Measurements from ENCODE around the gene FAM89B.
"Not testable (repeated sequence)": the region's sequence is repeated elsewhere in the genome, so short reads cannot be mapped to it uniquely, and the experiment has no call there.

Gene FAM89B

DNA sequence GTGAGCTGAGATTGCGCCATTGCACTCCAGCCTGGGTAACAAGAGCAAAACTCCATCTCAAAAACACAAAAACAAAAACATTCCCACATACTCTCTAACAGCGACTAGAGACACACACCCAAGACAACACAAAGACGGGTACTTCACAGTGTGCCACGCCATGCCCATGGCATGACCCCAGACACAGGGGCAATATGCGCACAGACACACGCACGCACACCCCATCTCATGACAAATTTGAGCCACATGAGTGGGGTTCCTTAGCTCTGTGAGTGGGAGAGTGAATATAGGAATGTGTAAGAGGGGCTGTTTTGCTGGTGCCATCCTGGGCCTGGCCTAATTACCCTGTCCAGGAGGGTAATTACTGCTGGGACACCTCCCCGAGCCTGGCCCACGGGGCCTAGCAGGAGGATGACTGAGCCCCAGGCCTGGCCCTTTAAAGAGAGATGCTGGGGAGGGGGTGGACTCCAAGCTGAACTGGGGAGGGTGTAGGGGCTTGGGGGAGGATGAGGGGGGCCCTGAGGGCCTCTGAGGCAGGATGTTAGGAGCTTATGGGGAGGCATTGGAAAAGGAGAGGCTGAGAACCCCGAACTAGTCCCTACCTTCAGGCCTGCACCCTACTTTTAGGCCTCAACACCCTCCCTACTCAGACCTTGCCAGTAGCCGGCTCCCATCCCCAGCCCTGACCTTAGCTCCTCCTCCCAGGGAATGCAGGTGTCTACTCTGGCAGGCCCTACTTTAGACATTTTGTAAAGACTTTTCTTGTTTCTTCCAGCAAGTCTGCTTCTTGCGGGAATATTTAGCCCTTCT lies 15.7 kb upstream of the FAM89B start:
- DNase-seq (ENCODE audit: low read depth), result no peak

DNA sequence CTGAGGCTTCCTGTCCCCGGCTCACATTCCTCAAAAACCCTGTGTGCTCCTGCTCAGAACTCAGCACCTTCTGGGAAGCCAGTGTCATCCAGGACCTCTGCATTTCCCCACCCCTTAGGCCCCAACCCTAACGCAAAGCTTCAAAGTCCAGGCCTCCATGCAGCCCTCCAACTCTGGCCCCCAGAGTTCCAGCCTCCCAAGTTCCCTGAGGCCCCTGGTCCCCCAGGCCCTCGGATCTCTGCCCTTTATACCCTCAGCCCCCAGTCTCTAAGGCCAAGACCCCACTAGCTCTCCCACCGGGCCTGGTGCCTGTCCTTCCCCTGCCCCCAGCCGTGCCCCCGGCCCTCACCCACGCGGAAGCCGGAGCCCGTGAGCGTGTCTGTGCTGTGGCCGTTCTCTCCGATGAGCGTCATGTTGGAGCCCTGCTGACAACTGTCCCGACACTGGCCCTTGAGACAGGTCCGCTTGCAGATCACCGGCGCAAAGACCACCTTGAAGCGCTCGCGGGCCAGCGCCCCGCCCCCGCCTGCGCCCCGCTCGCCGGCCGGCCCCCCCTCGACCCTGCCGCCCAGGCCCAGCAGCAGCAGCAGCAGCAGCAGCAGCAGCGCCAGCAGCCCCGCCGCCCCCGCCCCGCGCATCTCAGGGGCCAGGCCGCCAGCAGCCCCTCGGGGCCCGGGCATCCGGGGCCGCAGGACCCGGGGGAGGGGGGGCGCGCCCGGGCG lies 14.9 kb upstream of the FAM89B start:
- DNase-seq (ENCODE audit: low read depth), result no peak

DNA sequence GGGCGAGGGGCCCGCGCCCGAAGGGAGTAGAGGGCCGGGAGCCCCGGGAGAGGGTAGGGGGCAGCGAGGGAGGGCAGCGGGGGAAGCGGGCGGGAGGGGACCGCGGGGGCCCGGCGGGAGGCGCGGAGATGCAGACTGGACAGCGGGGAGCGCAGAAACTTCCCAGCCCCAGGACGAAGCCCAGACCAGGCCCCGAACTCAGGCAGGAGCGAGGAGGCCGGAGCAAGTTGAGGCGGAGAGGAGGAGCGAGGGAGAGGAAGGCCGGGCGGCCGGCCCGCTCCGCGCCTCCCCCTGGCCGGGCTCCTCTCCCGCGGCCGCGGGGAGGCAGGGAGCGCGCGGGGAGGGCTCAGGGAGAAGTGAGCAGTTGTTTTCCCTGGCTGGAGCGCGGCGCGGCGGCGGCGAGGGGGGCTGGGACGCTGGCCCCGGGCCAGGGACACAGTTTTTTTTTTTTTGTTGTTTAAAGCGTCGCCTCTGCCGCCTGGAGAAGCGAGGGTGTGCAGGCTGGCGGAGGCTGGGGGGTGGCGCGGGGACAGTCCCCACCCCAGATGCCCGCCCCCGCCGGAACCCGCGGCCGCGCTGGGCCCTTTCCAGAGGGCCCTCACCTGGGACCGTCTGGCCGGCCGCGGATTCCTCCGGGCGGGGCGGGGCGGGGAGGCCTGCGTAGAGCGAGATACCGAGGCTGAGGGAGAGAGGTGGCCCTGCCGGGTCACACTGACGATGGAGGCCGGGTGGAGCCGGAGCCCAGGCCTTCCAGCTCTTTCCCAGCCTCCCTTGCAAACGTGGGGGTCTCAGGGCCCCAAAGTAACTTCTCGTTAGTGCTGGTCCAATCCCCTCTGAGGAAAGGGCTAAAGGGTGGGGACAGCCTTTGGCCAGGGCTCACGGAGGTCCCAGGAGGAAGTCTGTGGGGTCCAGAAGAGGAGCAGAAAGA lies 14.1 kb upstream of the FAM89B start, which contains the start of gene LTBP3:
TSS of gene LTBP3 (minus strand) at position 358 of the 928 bp plus-strand sequence. CDS start 400 bp downstream, outside the sequence.
- no peak for DNase-seq (ENCODE audit: low read depth)

DNA sequence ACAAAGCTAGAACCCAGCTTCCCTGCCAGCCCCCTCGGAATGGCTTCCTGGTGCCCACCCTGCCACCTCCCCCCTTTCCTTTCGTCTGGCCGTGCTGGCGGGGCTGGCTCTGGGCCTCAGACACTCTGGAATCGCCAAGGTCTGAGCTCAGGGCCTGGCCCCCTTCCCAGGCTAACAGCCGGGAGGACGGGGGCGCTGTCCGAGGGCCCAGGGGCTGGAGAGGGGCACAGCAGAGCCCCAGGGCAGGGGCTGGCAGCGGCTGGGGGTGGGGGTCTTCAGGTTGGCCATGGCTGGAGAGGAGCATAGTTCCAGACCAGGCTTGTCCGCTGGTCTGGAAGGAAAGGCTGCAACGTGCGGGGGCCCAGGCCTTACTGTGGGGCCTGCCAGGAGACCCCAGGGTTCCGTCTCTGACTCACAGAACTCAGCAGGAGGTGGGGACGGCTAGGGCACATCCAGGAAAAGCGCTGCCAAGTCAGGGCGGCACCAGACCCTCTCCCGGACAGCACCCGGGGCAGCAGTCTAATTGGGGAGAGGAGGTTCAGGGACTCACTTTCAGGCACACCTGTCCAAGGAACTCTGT lies 13.3 kb upstream of the FAM89B start:
- DNase-seq (ENCODE audit: low read depth), result no peak

DNA sequence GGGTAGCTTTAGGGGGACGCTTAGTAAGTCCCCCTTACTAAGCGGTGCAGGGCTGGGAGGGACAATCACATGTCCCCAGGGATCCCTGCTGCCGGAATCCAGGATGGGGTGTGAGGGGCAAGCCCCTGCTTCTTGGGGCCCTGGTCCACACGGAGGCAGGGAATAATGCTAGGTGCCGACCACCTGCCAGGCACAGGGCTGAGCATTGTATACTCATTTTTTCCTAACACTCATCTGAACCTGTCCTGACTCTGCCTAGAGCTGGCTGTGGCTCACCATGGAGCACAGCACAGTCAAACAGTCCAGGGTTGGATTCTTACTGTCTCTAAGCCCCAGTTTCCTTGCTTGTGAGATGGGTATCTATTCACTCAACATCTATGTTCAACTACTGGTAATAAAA lies 12.8 kb upstream of the FAM89B start:
- no peak for DNase-seq (ENCODE audit: low read depth)

DNA sequence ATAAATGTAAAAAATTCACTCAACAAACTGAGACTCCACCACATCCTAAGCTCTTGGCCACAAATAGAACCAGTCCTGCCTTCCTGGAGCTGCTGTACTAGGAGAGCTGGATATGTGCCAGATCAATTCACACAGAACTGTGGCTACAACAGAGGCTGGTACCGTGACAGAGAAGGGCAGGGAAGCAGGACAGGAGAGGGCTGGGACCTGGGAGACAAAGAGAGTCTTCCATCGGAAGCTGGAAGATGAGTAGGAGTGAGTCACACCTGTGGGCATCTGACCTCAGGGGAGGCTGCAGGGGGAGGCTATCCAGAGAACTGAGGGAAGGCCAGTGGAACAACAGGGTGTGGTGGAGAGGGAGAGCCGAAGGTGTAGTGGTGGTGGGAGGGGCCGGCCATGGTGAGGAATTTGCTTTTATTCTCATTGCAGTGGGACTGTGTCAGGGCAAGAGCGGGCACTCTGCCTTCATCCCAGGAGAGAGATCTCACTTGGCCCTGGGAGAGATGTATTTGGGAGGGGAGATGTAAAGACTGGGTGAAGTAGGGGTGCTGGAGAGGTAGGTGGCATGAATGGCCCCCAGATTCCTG lies 12.3 kb upstream of the FAM89B start:
- DNase-seq (ENCODE audit: low read depth), result no peak

DNA sequence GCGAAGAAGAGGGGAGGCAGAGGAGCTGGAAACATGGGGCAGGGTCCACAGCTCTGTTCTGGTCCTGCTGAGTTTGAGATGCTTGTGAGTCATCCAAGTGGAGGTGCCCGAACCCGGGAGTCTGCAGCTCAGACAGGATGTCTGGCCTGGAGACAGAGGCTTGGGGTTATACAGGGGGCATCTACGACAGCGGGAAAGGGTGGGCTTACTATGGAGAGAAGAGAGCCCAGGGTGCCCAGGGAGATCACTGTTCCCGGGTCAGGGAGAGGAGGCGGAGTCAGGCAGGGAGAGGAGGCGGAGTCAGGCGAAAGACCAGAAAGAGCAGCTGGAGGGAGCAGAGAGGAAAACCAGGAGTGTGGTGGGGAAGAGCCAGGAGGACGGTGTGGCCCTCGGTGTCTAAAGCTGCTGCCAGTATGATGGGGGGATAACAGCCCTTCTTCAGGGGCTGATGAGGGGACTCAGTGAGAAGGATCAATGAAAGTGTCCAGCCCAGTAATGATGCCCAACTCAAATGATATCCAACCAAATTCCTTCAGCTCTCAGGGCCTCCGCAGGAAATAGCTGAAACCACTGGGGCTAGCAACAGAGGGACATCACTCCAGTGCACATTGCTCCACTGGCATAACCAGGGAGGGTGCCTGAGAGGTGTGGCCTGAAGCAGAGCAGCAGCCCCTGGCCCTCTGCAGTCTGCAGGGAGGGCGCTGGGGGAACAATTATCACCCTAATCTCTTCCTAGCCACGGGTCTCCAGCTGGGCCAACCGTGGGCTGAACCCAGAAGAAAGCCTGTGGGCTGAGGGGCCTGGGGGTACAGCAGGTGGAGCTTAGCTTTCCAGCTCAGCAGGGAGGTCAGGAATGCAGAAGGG lies 11.6 kb upstream of the FAM89B start:
- no peak for DNase-seq (ENCODE audit: low read depth)

DNA sequence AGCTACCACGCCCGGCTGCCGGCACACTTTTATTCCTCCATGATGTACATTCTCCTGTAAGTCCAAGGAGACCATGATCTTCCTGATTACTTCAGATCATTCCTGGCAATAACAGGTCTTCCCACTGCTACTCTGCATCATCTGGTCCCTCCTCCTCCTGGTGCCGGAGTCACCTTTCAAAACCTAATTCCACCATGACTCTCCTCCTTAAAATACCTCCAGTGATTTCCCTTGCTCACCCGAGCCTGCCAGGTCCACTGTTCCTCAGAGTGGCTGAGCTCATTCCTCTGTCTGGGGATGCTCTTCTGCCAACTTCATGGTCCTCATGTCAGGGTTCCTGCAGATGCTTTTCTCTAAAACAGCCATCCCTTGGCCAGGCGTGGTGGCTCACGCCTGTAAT lies 10.3 kb upstream of the FAM89B start:
- DNase-seq (ENCODE audit: low read depth), result no peak

DNA sequence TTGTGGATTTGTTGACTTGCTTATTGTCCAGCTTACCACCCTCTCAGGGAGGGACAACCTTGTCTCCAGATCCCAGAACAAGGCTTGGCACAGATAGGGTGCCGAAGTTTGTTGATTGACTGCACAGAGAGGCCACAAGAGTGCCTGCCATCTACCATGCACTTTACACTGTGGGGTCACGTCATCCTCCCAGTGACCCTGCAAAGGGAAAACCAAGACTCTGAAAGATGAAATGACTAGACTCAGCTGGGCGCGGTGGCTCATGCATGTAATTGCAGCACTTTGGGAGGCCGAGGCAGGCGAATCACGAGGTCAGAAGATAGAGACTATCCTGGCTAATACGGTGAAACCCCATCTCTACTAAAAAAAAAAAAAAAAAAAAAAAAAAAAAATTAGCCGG lies 9.6 kb upstream of the FAM89B start:
- DNase-seq (ENCODE audit: low read depth), result no peak

DNA sequence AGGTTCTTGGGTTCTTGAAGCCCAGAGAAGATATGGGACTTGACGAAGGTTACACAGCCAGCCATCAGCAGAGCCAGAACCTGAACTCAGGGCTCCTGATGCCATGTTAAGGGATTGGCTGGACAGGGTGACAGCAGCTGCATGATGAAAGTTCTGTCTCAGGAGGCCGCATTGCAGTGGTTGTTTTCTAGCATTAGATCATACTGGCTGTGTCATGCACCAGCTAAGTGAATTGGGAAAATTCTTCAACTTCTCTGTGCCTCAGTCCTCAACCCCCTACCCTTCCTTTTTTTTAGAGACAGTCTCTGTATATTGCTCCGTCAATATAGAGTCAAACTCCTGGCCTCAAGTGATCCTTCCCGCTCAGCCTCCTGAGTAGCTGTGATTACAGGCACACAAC lies 8.7 kb upstream of the FAM89B start:
- DNase-seq (ENCODE audit: low read depth), result no peak

DNA sequence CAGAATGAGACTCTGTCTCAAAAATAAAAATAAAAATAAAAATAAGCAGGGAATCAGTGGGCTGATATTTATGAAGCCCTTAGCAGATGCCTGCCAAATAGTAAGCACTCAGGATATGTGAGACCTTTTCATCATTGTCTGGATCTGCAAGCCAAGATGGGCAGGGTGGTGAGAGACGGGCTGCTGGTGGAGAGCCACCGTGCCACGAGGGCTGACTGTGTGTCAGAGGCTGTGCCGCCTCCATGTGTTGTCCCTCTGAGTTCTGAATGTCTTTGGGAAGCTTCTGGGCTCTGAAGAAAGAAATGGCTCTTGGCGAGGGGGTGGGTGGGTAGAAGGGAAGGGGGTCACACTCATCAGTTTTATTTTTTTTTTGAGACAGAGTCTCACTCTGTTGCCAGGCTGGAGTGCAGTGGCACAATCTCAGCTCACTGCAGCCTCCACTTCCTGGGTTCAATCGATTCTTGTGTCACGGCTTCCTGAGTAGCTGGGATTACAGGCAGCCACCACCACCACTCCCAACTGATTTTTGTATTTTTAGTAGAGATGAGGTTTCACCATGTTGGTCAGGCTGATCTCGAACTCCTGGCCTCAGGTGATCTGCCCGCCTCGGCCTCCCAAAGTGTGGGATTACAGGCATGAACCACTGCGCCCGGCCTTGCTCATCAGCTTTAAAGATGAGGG lies 7.3 kb upstream of the FAM89B start:
- not testable (repeated sequence) for DNase-seq (ENCODE audit: low read depth)

DNA sequence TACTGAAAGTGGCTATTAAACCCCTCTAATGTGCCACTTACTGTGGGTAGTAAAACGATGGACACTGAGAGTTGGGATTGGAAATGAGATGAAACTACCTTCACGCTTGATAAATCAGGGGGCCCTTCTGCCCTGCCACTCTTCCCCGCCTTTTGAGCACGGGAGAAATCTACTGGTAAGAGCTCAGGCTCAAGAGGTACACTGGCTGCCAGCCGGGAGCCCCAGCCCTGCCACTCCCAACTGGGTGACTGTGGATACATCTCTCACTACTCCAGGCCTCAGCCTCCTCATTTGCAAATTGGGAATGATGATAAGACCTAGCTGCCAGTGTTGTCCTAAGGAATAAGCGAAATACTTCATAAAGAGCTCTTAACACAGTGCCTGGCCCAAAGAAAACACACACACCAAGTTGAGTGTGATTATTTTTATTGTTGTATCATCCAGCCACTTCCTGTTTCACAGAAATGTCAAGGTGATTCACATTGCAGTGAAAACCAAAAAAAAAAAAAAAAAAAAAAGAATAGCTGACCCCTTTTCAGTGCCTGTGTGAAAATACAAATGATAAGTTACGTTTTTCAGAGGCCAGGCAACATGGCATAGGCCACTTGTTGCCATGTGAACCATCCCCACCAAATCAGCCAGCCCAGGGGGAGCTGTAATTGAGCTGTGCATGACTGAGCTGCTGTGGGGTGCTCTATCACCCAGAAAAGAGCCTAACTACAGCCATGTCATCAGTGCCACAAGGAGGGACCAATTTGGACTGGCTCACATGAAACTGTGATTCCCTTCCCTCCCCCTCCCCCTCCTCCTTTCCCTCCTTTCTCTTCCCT lies 6.5 kb upstream of the FAM89B start:
- DNase-seq (ENCODE audit: low read depth), result no peak

DNA sequence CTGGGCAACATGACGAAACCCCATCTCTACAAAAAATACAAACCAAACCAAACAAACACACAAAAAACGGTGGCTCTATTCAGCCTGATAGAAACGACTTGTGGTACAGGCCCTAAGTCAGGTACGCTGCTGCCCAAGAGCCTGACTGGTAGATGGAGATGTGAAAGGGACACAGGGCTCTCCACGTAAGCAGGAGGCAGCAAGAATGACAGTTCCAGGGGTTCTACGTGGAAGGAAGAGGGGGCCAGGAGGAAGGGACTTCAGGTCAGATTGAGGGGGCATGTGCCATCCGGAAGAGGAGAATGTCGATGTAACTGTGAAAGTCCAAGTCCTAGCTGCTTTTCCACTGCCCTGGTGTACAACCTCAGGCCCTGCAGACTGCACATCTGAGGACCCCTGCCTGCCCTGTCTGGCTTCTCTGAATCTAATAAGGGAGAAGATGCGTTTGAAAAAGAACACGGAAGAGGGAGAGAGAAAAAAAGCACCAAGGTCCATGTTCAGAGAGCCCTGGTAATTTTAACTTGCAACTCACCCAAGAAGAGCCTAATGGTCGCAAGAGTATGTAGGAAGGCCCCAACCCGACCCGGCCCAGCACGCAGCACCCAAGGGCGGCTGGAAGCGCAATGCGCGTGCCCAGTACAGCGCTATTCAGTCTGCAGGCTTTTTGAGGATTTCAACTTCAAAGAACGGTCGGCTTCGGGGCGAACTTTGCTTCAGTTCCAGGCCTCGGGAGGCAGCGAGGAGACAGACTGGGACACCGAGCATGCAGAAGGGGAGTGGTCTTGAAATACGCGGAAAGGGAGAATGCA lies 3.0 kb upstream of the FAM89B start:
- DNase-seq (ENCODE audit: low read depth), result peak; percentile 46

DNA sequence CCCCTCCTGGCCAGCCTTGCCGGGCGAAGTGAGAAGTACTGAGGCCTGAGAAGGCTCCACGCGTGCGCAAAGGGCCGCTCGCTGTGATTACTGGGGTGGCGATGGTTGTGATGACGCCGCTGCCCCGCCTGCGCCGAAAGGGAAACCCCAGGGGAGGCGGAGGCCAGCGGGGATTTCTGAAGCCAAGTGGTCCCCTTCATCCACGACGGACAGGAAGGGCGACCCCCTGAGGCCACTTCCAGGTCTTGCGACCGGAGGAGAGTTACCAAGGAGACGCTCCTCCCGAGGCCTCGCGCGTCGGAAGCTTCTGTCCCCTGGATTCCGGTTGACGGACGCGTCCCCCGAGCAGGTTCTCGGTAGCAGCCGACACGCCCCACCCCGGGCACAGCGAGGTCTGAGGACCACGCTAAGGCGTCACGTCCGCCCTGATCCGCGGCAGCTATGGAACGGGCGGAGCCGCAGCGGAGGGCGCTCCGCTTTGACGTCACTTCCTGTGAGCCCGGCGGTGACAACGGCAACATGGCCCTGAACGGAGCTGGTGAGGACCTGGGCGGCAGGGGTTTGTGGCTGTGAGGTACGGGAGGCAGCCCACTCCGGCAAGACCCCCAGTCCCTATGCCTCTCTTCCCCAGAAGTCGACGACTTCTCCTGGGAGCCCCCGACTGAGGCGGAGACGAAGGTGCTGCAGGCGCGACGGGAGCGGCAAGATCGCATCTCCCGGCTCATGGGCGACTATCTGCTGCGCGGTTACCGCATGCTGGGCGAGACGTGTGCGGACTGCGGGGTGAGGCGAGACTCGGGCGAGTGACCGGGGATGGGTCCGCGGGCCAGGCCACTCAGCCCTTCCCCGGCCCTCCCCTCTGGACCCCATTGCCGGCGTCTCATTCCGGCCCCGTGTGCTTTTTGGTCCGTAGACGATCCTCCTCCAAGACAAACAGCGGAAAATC lies 2.1 kb upstream of the FAM89B start, which contains the start of gene ZNRD2:
TSS of gene ZNRD2 (plus strand) at position 505 of the 946 bp plus-strand sequence. CDS start at position 520, 15 bp downstream.
- peak; percentile 97 for DNase-seq (ENCODE audit: low read depth)

DNA sequence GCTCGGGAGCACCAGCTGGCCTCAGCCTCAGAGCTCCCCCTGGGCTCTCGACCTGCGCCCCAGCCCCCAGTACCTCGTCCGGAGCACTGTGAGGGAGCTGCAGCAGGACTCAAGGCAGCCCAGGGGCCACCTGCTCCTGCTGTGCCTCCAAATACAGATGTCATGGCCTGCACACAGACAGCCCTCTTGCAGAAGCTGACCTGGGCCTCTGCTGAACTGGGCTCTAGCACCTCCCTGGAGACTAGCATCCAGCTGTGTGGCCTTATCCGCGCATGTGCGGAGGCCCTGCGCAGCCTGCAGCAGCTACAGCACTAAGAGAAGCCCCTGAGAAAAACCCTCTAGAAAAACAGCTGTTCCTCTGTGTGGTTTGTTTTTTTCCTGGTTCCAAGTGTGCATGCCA lies 918 bp upstream of the FAM89B start:
- DNase-seq (ENCODE audit: low read depth), result no peak

DNA sequence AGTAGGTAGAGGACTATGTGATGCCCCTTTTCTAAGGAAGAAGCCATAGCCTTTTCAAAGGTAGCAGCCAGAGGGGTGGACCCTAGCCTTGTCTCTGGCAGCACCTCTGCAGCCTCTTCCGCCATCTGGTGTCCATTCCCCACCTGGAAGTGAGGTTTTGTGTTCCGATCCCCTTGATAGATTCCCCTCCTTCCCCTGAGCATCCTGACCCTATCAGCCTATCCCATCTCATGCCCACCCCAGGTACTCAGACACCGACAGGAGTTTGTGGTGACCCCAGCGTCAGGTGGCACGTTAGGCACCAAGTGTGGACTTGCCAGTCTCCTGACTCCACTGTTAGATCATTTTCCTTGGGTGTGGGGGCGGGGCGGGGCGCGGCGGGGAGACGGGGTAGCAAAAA lies 398 bp upstream of the FAM89B start:
- DNase-seq (ENCODE audit: low read depth), result no peak
